ENCODE results near the gene VPS37D.
"Not testable (repeated sequence)": the region's sequence is repeated elsewhere in the genome, so short reads cannot be mapped to it uniquely, and the experiment has no call there.

Gene VPS37D

GRCh38 chr7:73646785-73647724, 20.6 kb upstream of the VPS37D start:
- no peak for DNase-seq (ENCODE audit: low spot score)

GRCh38 chr7:73647725-73648592, 19.7 kb upstream of the VPS37D start:
- peak; percentile 55 for DNase-seq (ENCODE audit: low spot score)

- DNase-seq (ENCODE audit: low spot score) = no peak
Observed at GRCh38 chr7:73648593-73649332, 18.9 kb upstream of the VPS37D start.

GRCh38 chr7:73649576-73649975, 18.1 kb upstream of the VPS37D start:
- no peak for DNase-seq (ENCODE audit: low spot score)

GRCh38 chr7:73650524-73650923, 17.1 kb upstream of the VPS37D start:
- DNase-seq (ENCODE audit: low spot score) = no peak

- DNase-seq (ENCODE audit: low spot score) = no peak
Observed at GRCh38 chr7:73652541-73652949, 15.1 kb upstream of the VPS37D start.

GRCh38 chr7:73655309-73655708, 12.3 kb upstream of the VPS37D start:
- not testable (repeated sequence) for DNase-seq (ENCODE audit: low spot score)

GRCh38 chr7:73659983-73660382, 7.6 kb upstream of the VPS37D start:
- DNase-seq (ENCODE audit: low spot score) = no peak

GRCh38 chr7:73660594-73660993, 7.0 kb upstream of the VPS37D start:
- DNase-seq (ENCODE audit: low spot score) = not testable (repeated sequence)

GRCh38 chr7:73663033-73663432, 4.6 kb upstream of the VPS37D start:
- no peak for DNase-seq (ENCODE audit: low spot score)

GRCh38 chr7:73668103-73668885, 663 bp downstream of the VPS37D start:
- DNase-seq (ENCODE audit: low spot score) = peak; percentile 54

- no peak for DNase-seq (ENCODE audit: low spot score)
Observed at GRCh38 chr7:73668886-73669230, 1.2 kb downstream of the VPS37D start.

GRCh38 chr7:73669288-73669701, 1.7 kb downstream of the VPS37D start:
- no peak for DNase-seq (ENCODE audit: low spot score)

GRCh38 chr7:73669858-73670385, 2.3 kb downstream of the VPS37D start:
- no peak for DNase-seq (ENCODE audit: low spot score)

- DNase-seq (ENCODE audit: low spot score) = no peak
Observed at GRCh38 chr7:73671322-73671661, 3.7 kb downstream of the VPS37D start.

GRCh38 chr7:73671857-73672445, 4.3 kb downstream of the VPS37D start:
- no peak for DNase-seq (ENCODE audit: low spot score)

- no peak for DNase-seq (ENCODE audit: low spot score)
Observed at GRCh38 chr7:73674468-73675124, 7.0 kb downstream of the VPS37D start.

GRCh38 chr7:73676062-73676461, 8.4 kb downstream of the VPS37D start:
- not testable (repeated sequence) for DNase-seq (ENCODE audit: low spot score)

- no peak for DNase-seq (ENCODE audit: low spot score)
Observed at GRCh38 chr7:73678862-73679261, 11.2 kb downstream of the VPS37D start.

- DNase-seq (ENCODE audit: low spot score) = no peak
Observed at GRCh38 chr7:73679709-73680108, 12.1 kb downstream of the VPS37D start.

Data from HuH-7 (cell line).